GM12878 (cell line): ENCODE data around the gene ALOXE3. TPM values are rescaled to one million over a fixed set of nuclear protein-coding genes. Genes with fewer than 3 reads are reported as not detected.

Source experiments
- ATAC-seq: fragments of 200-7000 bp; cut with Tn5 transposase; 3 replicates; pipeline ENCODE4 v1.9.1; 2020; ENCODE audit warnings: mild to moderate bottlenecking, moderate library complexity
- BruUV-seq: library from RNA; stranded (reverse); fragments of 400-500 nt; replicated peaks from 2 replicates; lab custom pipeline; 2021; lab: Mats Ljungman, UMichigan
- CTCF ChIA-PET: fragments of 300-600 bp; sonication (Branson Sonifier 250); formaldehyde crosslinking; extraction: SDS; loops from one replicate; lab custom pipeline; 2021; ENCODE audit warnings: inconsistent platforms; lab: Yijun Ruan, JAX
- POLR2A ChIA-PET: fragments of 350-600 bp; formaldehyde crosslinking; extraction: SDS; loops from one replicate; lab custom pipeline; 2021; ENCODE audit warnings: inconsistent platforms; lab: Charles Lee
- RAD21 ChIA-PET: fragments of 300-600 bp; sonication (Branson Sonifier 250); formaldehyde crosslinking; loops from one replicate; lab custom pipeline; 2023; ENCODE audit warnings: antibody characterized with exemption; ENCODE audit not compliant: unreplicated experiment; lab: Charles Lee
- SMC1A ChIA-PET: fragments of 300-600 bp; sonication (Branson Sonifier 250); formaldehyde crosslinking; loops from one replicate; lab custom pipeline; 2023; ENCODE audit not compliant: unreplicated experiment, uncharacterized antibody; lab: Charles Lee
- DNase-seq: peaks from one replicate; pipeline ENCODE4 v3.0.0-alpha.2; 2011; ENCODE audit warnings: low read depth, low spot score
- FAIRE-seq: peaks from 3 replicates; lab custom pipeline; 2011; peaks lifted over from hg19 to GRCh38; lab: Jason Lieb, UNC
- H2AFZ ChIP-seq: 2 replicates; pipeline ENCODE4 v1.6.0; 2011; ENCODE audit warnings: low read depth, low read length, control low read depth; ENCODE audit not compliant: control insufficient read depth
- H3K27ac ChIP-seq: 2 replicates; pipeline ENCODE4 v1.5.1; 2011; ENCODE audit warnings: control low read depth; ENCODE audit not compliant: control insufficient read depth, insufficient read depth
- H3K27me3 ChIP-seq, 2 experiments: replicated peaks in 1 of 2; 2 replicates each; pipeline versions ENCODE4 v1.6.0 to v1.6.1; 2011; ENCODE audit warnings: low read length in 1 of 2; ENCODE audit not compliant: control insufficient read depth in 2 of 2, insufficient read depth in 2 of 2
- H3K36me3 ChIP-seq, 2 experiments: 2 replicates each; pipeline ENCODE4 v1.5.1; 2011; ENCODE audit warnings: low read length in 1 of 2; ENCODE audit not compliant: control insufficient read depth in 2 of 2, insufficient read depth in 2 of 2
- H3K4me1 ChIP-seq: 2 replicates; pipeline ENCODE4 v1.6.1; 2011; ENCODE audit warnings: mild to moderate bottlenecking, low read length, moderate library complexity, mixed read lengths; ENCODE audit not compliant: control insufficient read depth, insufficient read depth
- H3K4me2 ChIP-seq: 2 replicates; pipeline ENCODE4 v1.6.0; 2011; ENCODE audit warnings: control low read depth; ENCODE audit not compliant: control insufficient read depth, insufficient read depth
- H3K4me3 ChIP-seq: fragments of 200-600 bp; sonication (generic); 2 replicates; pipeline ENCODE4 v1.5.1; 2016
- H3K79me2 ChIP-seq: 2 replicates; pipeline ENCODE4 v1.6.0; 2011; ENCODE audit warnings: low read length; ENCODE audit not compliant: control insufficient read depth, insufficient read depth
- H3K9ac ChIP-seq: 2 replicates; pipeline ENCODE4 v1.8.0; 2011; ENCODE audit warnings: low read length, control low read depth, mixed read lengths; ENCODE audit not compliant: control insufficient read depth, insufficient read depth
- H3K9me3 ChIP-seq: replicated peaks from 3 replicates; pipeline ENCODE4 v1.5.1; 2011; ENCODE audit warnings: mild to moderate bottlenecking, low read length; ENCODE audit not compliant: control insufficient read depth, insufficient read depth
- H4K20me1 ChIP-seq: 2 replicates; pipeline ENCODE4 v1.6.0; 2011; ENCODE audit not compliant: control insufficient read depth, insufficient read depth
- ATF3 ChIP-seq: IDR thresholded peaks from 2 replicates; pipeline ENCODE4 v1.6.1; 2011; ENCODE audit warnings: low read depth, mild to moderate bottlenecking, low read length, moderate library complexity, borderline replicate concordance; ENCODE audit errors: extremely low read depth
- BHLHE40 ChIP-seq, 2 experiments: fragments of 450-650 bp in 1 of 2; IDR thresholded peaks; 2 replicates each; pipeline ENCODE4 v1.6.1; 2011 to 2017; ENCODE audit warnings: low read depth in 2 of 2, borderline replicate concordance in 1 of 2, improper control_type of control experiment in 1 of 2, low read length in 1 of 2, mild to moderate bottlenecking in 1 of 2
- CHD1 ChIP-seq: IDR thresholded peaks from 2 replicates; pipeline ENCODE4 v1.6.1; 2012; ENCODE audit warnings: low read depth, low read length, improper control_type of control experiment
- CUX1 ChIP-seq: IDR thresholded peaks from 2 replicates; pipeline ENCODE4 v1.6.1; 2012; ENCODE audit warnings: improper control_type of control experiment, low read depth, low read length; ENCODE audit not compliant: insufficient replicate concordance
- FOS ChIP-seq: IDR thresholded peaks from 3 replicates; pipeline ENCODE4 v1.6.1; 2011; ENCODE audit warnings: borderline replicate concordance; ENCODE audit not compliant: insufficient read length; ENCODE audit errors: extremely low read depth
- MXI1 ChIP-seq: fragments of 150-350 bp; IDR thresholded peaks from 2 replicates; pipeline ENCODE4 v1.6.1; 2011; ENCODE audit warnings: low read depth, mild to moderate bottlenecking, inconsistent platforms, low read length, improper control_type of control experiment
- RUNX3 ChIP-seq: IDR thresholded peaks from 2 replicates; pipeline ENCODE4 v1.6.1; 2012; ENCODE audit warnings: low read length, inconsistent platforms
- SIN3A ChIP-seq: IDR thresholded peaks from 2 replicates; pipeline ENCODE4 v1.6.1; 2012; ENCODE audit warnings: low read depth, low read length, improper control_type of control experiment
- SREBF1 ChIP-seq: IDR thresholded peaks from 2 replicates; pipeline ENCODE4 v1.6.1; 2012; ENCODE audit warnings: mild to moderate bottlenecking, low read length
- SRF ChIP-seq, 2 experiments: IDR thresholded peaks; 2 replicates each; pipeline ENCODE4 v1.6.1; 2011; ENCODE audit warnings: low read depth in 2 of 2, low read length in 2 of 2, mild to moderate bottlenecking in 1 of 2, moderate library complexity in 1 of 2
- WGBS: methylation state at CpG from one replicate; pipeline ENCODE4 v1.1.6; 2016; ENCODE audit warnings: low lambda C conversion rate; ENCODE audit not compliant: insufficient replicate concordance, insufficient coverage; ENCODE audit errors: missing lambda C conversion rate; 5-methylcytosine and 5-hydroxymethylcytosine counted together
- in situ Hi-C: fragments of 300-500 bp; cut with MboI; formaldehyde crosslinking; loops from 9 replicates; pipeline ENCODE4 v1.14.3; 2018; ENCODE audit warnings: mixed read lengths
- intact Hi-C: fragments of 100-400 bp; cut with micrococcal nuclease; formaldehyde crosslinking; loops from one replicate; pipeline ENCODE4 v1.14.2; 2022; ENCODE audit not compliant: unreplicated experiment
- polyA plus RNA-seq, 11 experiments: library from polyadenylated mRNA; depleted of rRNA in 4 of 11; unstranded in 6 of 11; stranded (reverse) in 5 of 11; fragments of >200 nt; fragmentation: Nextera tagmentation in 4 of 11; fragmentation: Illumina TruSeq in 1 of 11; extraction: Ambion mirVana in 4 of 11; extraction: Trizol in 1 of 11; gene quantifications; 1 replicate in 1 of 11; 2 replicates in 10 of 11; pipeline versions ENCODE4 v1.2.1 to v1.2.3, GENCODE V29; 2011 to 2016; ENCODE audit warnings: inconsistent platforms in 2 of 11, missing spikeins in 2 of 11, low read depth in 1 of 11
- total RNA-seq, 4 experiments: library from RNA; depleted of rRNA in 3 of 4; stranded (reverse); fragments of >200 nt in 3 of 4; fragmentation: Illumina TruSeq in 1 of 4; extraction: Trizol in 1 of 4; gene quantifications; 2 replicates each; pipeline versions ENCODE4 v1.2.1 to v1.2.3, GENCODE V29; 2013 to 2021
- TF ChIP-seq, protein P1 (sequence below): fragments of 450-650 bp; IDR thresholded peaks from 2 replicates; pipeline ENCODE4 v1.6.1; 2018; ENCODE audit warnings: mild to moderate bottlenecking, low read depth, moderate library complexity; ENCODE audit not compliant: partially characterized antibody

Gene ALOXE3
- total and polyA plus RNA-seq, 10 of the 15 experiments (the other 5 are each of a cell fraction or from before 2014, with no cell fraction given) = 0.04 TPM; not detected in 9

DNA sequence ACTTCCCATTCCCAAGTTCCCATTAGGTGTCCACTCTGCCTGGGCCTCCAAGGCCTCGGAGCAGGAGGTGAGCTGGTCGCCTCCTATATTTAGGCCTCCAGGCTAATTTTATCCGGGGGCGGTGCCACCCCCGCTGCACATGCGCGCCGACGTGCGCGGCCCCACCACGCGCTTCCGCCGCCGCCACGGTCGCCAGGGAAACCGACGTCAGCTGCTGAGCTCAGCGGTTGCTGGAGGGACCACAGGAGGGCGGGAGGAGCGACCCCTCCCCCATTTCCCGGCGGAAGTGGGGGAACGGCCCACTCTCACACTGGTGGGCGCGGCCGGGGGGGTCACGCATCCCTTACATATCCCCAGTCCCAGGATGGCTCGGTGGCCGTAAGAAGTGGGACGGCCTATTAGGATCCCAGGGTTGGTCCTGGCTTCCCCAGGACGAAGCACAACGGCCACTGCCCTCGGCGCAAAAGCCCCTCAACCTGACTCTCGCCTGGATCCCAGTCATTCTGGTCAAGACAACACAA lies 32.9 kb upstream of the ALOXE3 start:
- WGBS = 1% methylated on average over 37 of the region's 38 CpGs
- BruUV-seq = TSS peak; percentile 18
- Histone ChIP-seq H3K27ac (peak overlapping the region; percentile 89), H3K9ac (peak overlapping the region; percentile 85), H3K9me3 (no peaks in the 10 kb centered on the region), H3K4me3 (peak overlapping the region; percentile 89), H3K79me2 (peaks cover 21% of the 10 kb centered on the region), H2AFZ (peak overlapping the region; percentile 51), H3K4me2 (peak overlapping the region; percentile 97), H4K20me1 (no peaks in the 10 kb centered on the region; the same call in 1 of the 2 replicates), H3K27me3 (no peaks in the 10 kb centered on the region), H3K36me3 (peaks cover 9 to 14% of the 10 kb centered on the region in 2 experiments), H3K4me1 (peaks cover 19% of the 10 kb centered on the region)
- ChIA-PET RAD21 (interaction anchor here (0.9 to 1.4 kb wide), 7 partner anchors 11 to 74 kb away, joined by 3 to 6 read pairs (median 4); partner anchors contain the start of genes BORCS6 and HES7), CTCF (interaction anchor here (0.6 to 3.4 kb wide), 8 partner anchors 10 to 150 kb away, joined by 3 to 29 read pairs (median 4); no protein-coding TSS in a partner anchor), SMC1A (interaction anchor here (0.6 to 1.8 kb wide), 10 partner anchors 10 to 599 kb away, joined by 3 to 13 read pairs (median 3); partner anchors contain the start of gene HES7), POLR2A (interaction anchor here (0.5 to 3.8 kb wide), 13 partner anchors 12 to 210 kb away, joined by 3 to 29 read pairs (median 4); partner anchors contain the start of genes HES7 and SLC25A35)
- intact Hi-C loops = loop anchor here (1.0 kb wide), 1 partner anchor 12 kb away; no protein-coding TSS in a partner anchor
- ATAC-seq = peak; percentile 75
- in situ Hi-C loops = no loop called here
- FAIRE-seq = peak; percentile 86
- DNase-seq = no peak
- peak; percentile 88 for TF ChIP-seq SIN3A
- TF ChIP-seq ATF3 = peak; percentile 2; the same call in 1 of the 2 replicates
- 0 out of 2 replicates have a peak, but pooled peaks have one; percentile 27 for TF ChIP-seq SREBF1
- TF ChIP-seq CUX1 = no peak
- no peak for TF ChIP-seq CHD1
- TF ChIP-seq, protein P1, sequence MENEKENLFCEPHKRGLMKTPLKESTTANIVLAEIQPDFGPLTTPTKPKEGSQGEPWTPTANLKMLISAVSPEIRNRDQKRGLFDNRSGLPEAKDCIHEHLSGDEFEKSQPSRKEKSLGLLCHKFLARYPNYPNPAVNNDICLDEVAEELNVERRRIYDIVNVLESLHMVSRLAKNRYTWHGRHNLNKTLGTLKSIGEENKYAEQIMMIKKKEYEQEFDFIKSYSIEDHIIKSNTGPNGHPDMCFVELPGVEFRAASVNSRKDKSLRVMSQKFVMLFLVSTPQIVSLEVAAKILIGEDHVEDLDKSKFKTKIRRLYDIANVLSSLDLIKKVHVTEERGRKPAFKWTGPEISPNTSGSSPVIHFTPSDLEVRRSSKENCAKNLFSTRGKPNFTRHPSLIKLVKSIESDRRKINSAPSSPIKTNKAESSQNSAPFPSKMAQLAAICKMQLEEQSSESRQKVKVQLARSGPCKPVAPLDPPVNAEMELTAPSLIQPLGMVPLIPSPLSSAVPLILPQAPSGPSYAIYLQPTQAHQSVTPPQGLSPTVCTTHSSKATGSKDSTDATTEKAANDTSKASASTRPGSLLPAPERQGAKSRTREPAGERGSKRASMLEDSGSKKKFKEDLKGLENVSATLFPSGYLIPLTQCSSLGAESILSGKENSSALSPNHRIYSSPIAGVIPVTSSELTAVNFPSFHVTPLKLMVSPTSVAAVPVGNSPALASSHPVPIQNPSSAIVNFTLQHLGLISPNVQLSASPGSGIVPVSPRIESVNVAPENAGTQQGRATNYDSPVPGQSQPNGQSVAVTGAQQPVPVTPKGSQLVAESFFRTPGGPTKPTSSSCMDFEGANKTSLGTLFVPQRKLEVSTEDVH = no peak
- peak; percentile 98 for TF ChIP-seq MXI1
- TF ChIP-seq FOS = no peak
- TF ChIP-seq BHLHE40 (IDR thresholded peaks at IDR 0.05; ENCODE audit: borderline replicate concordance in 1 of 2, low read depth in 2 of 2, low read length in 1 of 2) = peak; percentile 85 to 93
- peak; percentile 67 for TF ChIP-seq RUNX3
- peak; percentile 27 to 57; a peak in 1 of 4 replicates for TF ChIP-seq SRF (IDR thresholded peaks at IDR 0.05; ENCODE audit: low read depth in 2 of 2, low read length in 2 of 2)
